DND-41 (cell line): ENCODE data around the gene CACNA1H.

Experiments used
- CTCF ChIP-seq: IDR thresholded peaks from 2 replicates; pipeline ENCODE4 v1.5.1; 2012; ENCODE audit warnings: borderline replicate concordance, low read length, moderate library complexity, mild to moderate bottlenecking; ENCODE audit not compliant: poor library complexity, severe bottlenecking; ENCODE audit errors: extremely low read depth
- EZH2 ChIP-seq: IDR thresholded peaks from 3 replicates; pipeline ENCODE4 v1.6.1; 2012; ENCODE audit warnings: borderline replicate concordance, low read depth, mild to moderate bottlenecking, moderate library complexity, low read length, inconsistent platforms; ENCODE audit not compliant: severe bottlenecking

- TF ChIP-seq CTCF (no peak), EZH2 (no peak)
Measured at GRCh38 chr16:1132431-1132830, 20.5 kb upstream of the CACNA1H start.
